Glutamatergic neuron (in vitro differentiated cells): ENCODE results near the gene CADM1. TPM values are rescaled to one million over a fixed set of nuclear protein-coding genes. Genes with fewer than 3 reads are reported as not detected.

ENCODE experiments used
- DNase-seq: peaks from one replicate; pipeline ENCODE4 v3.0.0; 2022
- H3K27ac Mint-ChIP-seq: one replicate; pipeline ENCODE4 v1.8.0; 2020; ENCODE audit warnings: mild to moderate bottlenecking, mixed read lengths, inconsistent platforms; ENCODE audit not compliant: unreplicated experiment
- H3K27me3 Mint-ChIP-seq: one replicate; pipeline ENCODE4 v1.8.0; 2020; ENCODE audit warnings: mild to moderate bottlenecking, moderate library complexity, mixed read lengths, inconsistent platforms; ENCODE audit not compliant: unreplicated experiment
- H3K36me3 Mint-ChIP-seq: one replicate; pipeline ENCODE4 v1.8.0; 2020; ENCODE audit warnings: mild to moderate bottlenecking, mixed read lengths, inconsistent platforms; ENCODE audit not compliant: unreplicated experiment
- H3K4me1 Mint-ChIP-seq: one replicate; pipeline ENCODE4 v1.8.0; 2020; ENCODE audit warnings: mild to moderate bottlenecking, low read depth, mixed read lengths, inconsistent platforms; ENCODE audit not compliant: unreplicated experiment
- H3K4me3 Mint-ChIP-seq: one replicate; pipeline ENCODE4 v1.8.0; 2020; ENCODE audit warnings: mild to moderate bottlenecking, mixed read lengths, inconsistent platforms; ENCODE audit not compliant: unreplicated experiment
- H3K9me3 Mint-ChIP-seq: one replicate; pipeline ENCODE4 v1.8.0; 2020; ENCODE audit warnings: mild to moderate bottlenecking, moderate library complexity, mixed read lengths, inconsistent platforms; ENCODE audit not compliant: unreplicated experiment
- CTCF ChIP-seq: fragments of 200-600 bp; sonication (generic); IDR thresholded peaks from one replicate; pipeline ENCODE4 v1.5.0; 2021; ENCODE audit not compliant: partially characterized antibody, unreplicated experiment
- total RNA-seq: library from RNA; stranded (reverse); fragmentation: NEBNext Ultra II Directional; extraction: Animal tissue kit (Norgen Biotek cat#: 25700); gene quantifications from one replicate; pipeline ENCODE4 v1.2.1, GENCODE V29; 2021; ENCODE audit not compliant: unreplicated experiment

Gene CADM1
- total RNA-seq, 1 donor from 2014 or later, result 1,339 TPM

GRCh38 chr11:115188188-115188897, 315.9 kb downstream of the CADM1 start:
- Mint-ChIP-seq H3K36me3 (peaks cover 4% of the 10 kb centered on the region), H3K27ac (peak overlapping the region; percentile 90), H3K4me1 (peaks cover 52% of the 10 kb centered on the region), H3K4me3 (peak overlapping the region; percentile 70), H3K27me3 (peaks cover 19% of the 10 kb centered on the region), H3K9me3 (peaks cover 28% of the 10 kb centered on the region)
- DNase-seq, result no peak
- TF ChIP-seq CTCF, result no peak

- Mint-ChIP-seq H3K4me3 (no peak overlapping the region), H3K4me1 (peaks cover 56% of the 10 kb centered on the region), H3K27me3 (peaks cover 28% of the 10 kb centered on the region), H3K9me3 (peaks cover 33% of the 10 kb centered on the region), H3K36me3 (peaks cover 4% of the 10 kb centered on the region), H3K27ac (no peak overlapping the region)
- no peak for DNase-seq
- TF ChIP-seq CTCF, result no peak
Observed at GRCh38 chr11:115185931-115186330, 318.3 kb downstream of the CADM1 start.

- Mint-ChIP-seq H3K9me3 (peaks cover 33% of the 10 kb centered on the region), H3K27me3 (peaks cover 28% of the 10 kb centered on the region), H3K27ac (no peak overlapping the region), H3K36me3 (peaks cover 4% of the 10 kb centered on the region), H3K4me1 (peaks cover 56% of the 10 kb centered on the region), H3K4me3 (no peak overlapping the region)
- no peak for TF ChIP-seq CTCF
- DNase-seq, result no peak
Observed at GRCh38 chr11:115185507-115185906, 318.7 kb downstream of the CADM1 start.

- no peak for TF ChIP-seq CTCF
- no peak overlapping the region for H3K4me3 Mint-ChIP-seq
- peaks cover 4% of the 10 kb centered on the region for H3K36me3 Mint-ChIP-seq
- peaks cover 29% of the 10 kb centered on the region for H3K27me3 Mint-ChIP-seq
- H3K9me3 Mint-ChIP-seq, result peaks cover 33% of the 10 kb centered on the region
- DNase-seq, result no peak
- peaks cover 56% of the 10 kb centered on the region for H3K4me1 Mint-ChIP-seq
- no peak overlapping the region for H3K27ac Mint-ChIP-seq
Observed at GRCh38 chr11:115184901-115185300, 319.3 kb downstream of the CADM1 start.

GRCh38 chr11:115183830-115184229, 320.4 kb downstream of the CADM1 start:
- no peak overlapping the region for H3K4me3 Mint-ChIP-seq
- no peak overlapping the region for H3K27ac Mint-ChIP-seq
- peaks cover 4% of the 10 kb centered on the region for H3K36me3 Mint-ChIP-seq
- no peak for TF ChIP-seq CTCF
- DNase-seq, result no peak
- peaks cover 25% of the 10 kb centered on the region for H3K27me3 Mint-ChIP-seq
- H3K9me3 Mint-ChIP-seq, result peaks cover 35% of the 10 kb centered on the region
- H3K4me1 Mint-ChIP-seq, result peaks cover 55% of the 10 kb centered on the region
